HG02759 (cell line): ENCODE results near the gene HES6.
A peak's percentile ranks its signal among the peaks of the same experiment; 100 is the strongest.

ENCODE experiments used
- ATAC-seq: cut with Tn5 transposase; IDR thresholded peaks from one replicate; pipeline ENCODE4 v1.9.1; 2021; ENCODE audit warnings: mild to moderate bottlenecking, moderate library complexity; ENCODE audit not compliant: unreplicated experiment

The HES6 gene, protein sequence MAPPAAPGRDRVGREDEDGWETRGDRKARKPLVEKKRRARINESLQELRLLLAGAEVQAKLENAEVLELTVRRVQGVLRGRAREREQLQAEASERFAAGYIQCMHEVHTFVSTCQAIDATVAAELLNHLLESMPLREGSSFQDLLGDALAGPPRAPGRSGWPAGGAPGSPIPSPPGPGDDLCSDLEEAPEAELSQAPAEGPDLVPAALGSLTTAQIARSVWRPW

GRCh38 chr2:238239863-238240756, at the start of gene HES6:
TSS of gene HES6 (minus strand) at chr2:238240038. CDS start at chr2:238239905, 133 bp downstream.
- peak; percentile 90 for ATAC-seq

GRCh38 chr2:238289574-238289973, 49.7 kb upstream of the HES6 start:
- ATAC-seq: no peak

GRCh38 chr2:238288650-238289573, 49.1 kb upstream of the HES6 start:
- ATAC-seq: peak; percentile 91

GRCh38 chr2:238287737-238288649, 48.2 kb upstream of the HES6 start, which contains the start of gene PER2:
TSS of gene PER2 (minus strand) at chr2:238288610. CDS start at chr2:238277936, 10,674 bp downstream.
- ATAC-seq: peak; percentile 40

DNA sequence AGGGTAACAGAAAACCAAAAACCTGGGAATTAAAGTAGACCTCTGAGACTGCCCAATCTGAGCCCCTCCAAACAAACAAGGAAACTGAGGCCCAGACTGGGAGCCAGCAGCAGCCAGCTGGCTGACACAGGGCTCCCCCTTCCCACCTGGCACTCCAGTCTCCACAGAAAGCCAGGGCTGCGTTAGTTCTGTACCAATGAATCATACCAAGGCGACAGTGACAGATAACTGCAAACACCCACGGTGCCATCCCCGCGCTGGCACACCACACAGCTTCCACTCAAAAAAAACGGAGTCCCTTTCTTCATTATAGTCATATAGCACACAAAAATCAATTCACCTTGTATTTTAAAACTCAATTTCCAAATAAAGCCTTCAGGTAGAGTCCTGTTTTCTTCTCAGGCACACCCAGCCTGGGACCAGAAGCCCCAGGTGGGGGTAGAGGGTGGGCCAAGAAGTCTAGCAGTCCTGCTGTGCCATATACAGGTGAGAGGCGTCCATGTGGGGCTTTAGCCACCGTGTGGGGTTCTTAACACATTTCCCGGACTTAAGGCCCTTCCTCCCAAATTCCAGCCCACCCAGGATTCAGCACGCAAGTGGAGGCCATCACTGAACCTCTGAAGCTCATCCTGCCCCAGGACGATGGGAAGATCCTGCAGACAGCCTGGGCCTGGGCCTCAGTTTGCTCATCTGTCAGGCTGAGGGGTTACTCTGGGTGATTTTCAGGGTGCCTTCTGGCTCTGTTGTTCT, 47.3 kb upstream of the HES6 start:
- ATAC-seq: no peak

DNA sequence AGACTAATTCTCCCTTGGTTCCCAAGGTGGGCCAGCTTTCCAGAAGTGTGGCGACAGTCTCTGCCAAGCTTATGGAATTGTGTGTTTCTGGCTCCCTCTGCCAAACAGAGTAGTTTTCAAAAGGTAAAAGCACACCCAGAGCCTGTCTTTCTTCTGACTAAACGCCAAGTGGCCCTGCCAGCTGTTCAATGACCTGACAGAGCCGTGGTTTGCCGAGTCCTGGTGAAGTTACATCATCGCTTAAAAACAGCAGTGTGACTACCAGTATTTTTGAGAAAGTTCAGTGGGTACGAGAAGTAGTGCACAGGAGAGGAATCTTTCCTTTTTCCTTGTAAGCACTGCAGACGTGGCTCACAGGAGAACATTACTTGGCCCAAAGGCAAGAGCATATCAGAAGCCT, 46.7 kb upstream of the HES6 start:
- no peak for ATAC-seq

- ATAC-seq: no peak
Observed at GRCh38 chr2:238286095-238286494, 46.3 kb upstream of the HES6 start.

DNA sequence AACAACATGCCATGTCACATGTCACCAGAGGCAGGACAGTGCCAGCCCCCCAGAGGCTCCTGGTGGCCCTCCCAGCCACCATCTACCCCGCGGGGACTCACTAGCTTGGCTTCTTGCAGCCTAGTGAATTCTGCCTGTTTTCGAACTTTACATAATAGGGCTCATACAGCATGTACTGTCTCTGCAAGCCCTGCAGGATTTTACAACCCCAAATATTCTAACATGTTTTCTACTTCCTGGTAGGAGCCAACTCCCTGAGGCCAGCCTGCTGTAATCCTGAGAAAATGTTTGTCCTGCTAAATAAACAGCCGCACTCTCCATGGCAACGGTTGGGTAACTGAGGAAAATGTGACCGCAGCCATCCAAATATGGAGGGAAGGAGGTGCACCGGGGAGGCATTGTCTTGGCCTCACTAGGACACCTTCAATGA, 45.8 kb upstream of the HES6 start:
- ATAC-seq: no peak

- no peak for ATAC-seq
Observed at GRCh38 chr2:238284802-238285515, 45.1 kb upstream of the HES6 start.

GRCh38 chr2:238282861-238283738, 43.3 kb upstream of the HES6 start:
- ATAC-seq: no peak

DNA sequence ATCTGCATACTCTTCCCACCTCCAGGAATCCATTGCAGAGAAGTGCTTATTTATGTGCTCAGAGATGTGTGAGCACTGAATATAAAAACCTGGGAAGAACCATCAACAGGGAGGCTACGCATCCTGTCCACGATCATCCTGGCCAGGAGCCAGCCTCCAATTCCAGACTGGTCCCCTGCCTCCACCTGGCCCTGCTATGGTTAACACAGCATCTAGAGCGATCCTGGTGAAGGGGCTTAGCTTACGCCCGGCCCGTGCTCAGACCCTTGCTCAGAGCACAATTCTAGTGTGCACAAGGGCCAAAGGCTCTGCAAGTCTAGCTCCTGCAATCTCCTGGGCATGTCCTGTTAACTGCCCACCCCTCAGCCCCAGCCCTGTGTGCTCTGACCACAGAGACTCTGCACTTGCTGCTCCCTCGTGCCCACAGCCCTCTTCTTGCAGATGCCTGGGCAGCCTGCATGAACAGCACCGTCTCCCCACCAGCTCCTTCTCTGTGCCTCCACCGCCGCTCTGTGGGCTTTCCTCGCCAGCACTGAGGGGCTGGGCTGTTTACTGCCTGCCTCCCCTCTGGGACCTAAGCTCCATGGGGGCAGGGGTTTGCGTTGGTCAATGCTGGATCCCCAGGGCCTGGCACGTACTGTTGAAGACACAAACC, 42.1 kb upstream of the HES6 start:
- no peak for ATAC-seq

- ATAC-seq: no peak
Observed at GRCh38 chr2:238280083-238280825, 40.4 kb upstream of the HES6 start.

DNA sequence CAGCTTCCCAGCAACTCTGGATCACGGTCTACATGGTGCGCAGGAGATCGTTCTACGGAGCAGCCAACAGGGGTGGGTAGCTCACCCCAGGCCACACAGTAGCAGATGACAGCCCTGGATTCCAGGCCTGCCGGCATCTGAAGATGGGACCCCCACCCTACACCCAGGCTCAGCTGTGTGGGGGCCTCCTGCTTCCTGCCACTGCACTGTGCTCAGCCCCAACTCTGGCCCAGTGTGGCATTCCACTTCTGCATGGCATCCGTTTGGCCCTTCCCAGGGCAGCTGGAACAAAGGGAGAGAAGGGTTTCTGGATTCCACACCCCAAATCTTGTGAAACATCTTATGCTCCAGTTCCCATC, 39.5 kb upstream of the HES6 start:
- no peak for ATAC-seq

DNA sequence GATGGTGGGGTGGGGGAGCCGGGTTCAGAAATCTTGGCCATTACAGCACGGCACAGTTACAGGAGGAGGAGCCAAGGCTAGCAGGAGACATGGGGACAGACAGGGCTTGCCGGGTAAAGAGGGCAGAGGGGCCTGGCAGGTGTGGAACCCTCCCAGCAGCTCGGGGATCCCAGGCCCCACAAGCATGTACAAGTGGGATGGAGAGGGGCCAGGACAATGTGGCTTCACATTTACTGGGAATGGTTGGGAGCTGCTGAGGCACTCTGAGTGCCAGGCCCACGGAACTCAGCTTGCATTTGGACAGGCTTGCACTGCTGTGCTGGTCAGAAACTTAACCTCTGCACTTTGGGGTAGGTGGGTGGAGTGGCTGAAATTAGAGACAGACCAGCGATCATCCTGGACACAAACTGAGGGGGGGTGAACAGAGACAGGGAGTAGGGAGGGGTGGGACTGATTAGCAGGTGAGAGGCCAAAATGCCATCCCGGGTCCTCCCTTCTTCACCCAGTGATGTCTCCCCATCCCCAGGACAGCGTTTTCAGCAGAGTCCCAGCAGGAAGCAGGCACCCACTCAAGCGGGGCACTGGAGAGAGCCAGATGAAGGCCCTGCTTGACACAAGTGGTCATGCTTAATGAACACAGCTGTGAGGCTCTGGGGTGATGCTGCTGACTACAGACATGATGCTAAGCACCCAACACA, 38.9 kb upstream of the HES6 start:
- no peak for ATAC-seq

GRCh38 chr2:238277695-238278094, 37.9 kb upstream of the HES6 start:
- ATAC-seq: no peak
